ENCODE measurements around the gene SPATA2L. TPM values are rescaled to one million over a fixed set of nuclear protein-coding genes. Genes with fewer than 3 reads are reported as not detected.
A peak's percentile ranks its signal among the peaks of the same experiment; 100 is the strongest.

The SPATA2L gene
- total and polyA plus RNA-seq, 2 of the 13 experiments (the other 11 are each of a cell fraction or from before 2014, with no cell fraction given), result 9.1 to 20.7 TPM

- no peak for TF ChIP-seq ZNF207 (IDR thresholded peaks at IDR 0.05; ENCODE audit: borderline replicate concordance)
- TF ChIP-seq HMG20A (CRISPR knock-in tag; IDR thresholded peaks at IDR 0.05; ENCODE audit: borderline replicate concordance), result no peak
- TF ChIP-seq HNRNPK (IDR thresholded peaks at IDR 0.05; ENCODE audit: low read depth, low read length, poor library complexity, severe bottlenecking), result peak; percentile 27
- TF ChIP-seq HNF4G (IDR thresholded peaks at IDR 0.05; ENCODE audit: borderline replicate concordance, low read depth, low read length), result peak; percentile 11; the same call in 1 of the 2 replicates
- no peak; the same call in 1 of the 2 replicates for TF ChIP-seq HNF4G (CRISPR knock-in tag; IDR thresholded peaks at IDR 0.05; ENCODE audit: borderline replicate concordance, low read depth)
- TF ChIP-seq ZGPAT (CRISPR knock-in tag; IDR thresholded peaks at IDR 0.05), result peak; percentile 86; the same call in 1 of the 2 replicates
- TF ChIP-seq ZNF275 (CRISPR knock-in tag; IDR thresholded peaks at IDR 0.05; ENCODE audit: borderline replicate concordance), result peak; percentile 24; the same call in 1 of the 2 replicates
- TF ChIP-seq FOXJ3 (CRISPR knock-in tag; IDR thresholded peaks at IDR 0.05; ENCODE audit: borderline replicate concordance), result no peak
- TF ChIP-seq ZBTB8A (CRISPR knock-in tag; IDR thresholded peaks at IDR 0.05; ENCODE audit: borderline replicate concordance, low read depth), result 0 out of 2 replicates have a peak, but pooled peaks have one; percentile 52
- peak; percentile 5; the same call in 1 of the 2 replicates for TF ChIP-seq ZNF800 (CRISPR knock-in tag; IDR thresholded peaks at IDR 0.05)
- TF ChIP-seq PLRG1 (conservative IDR thresholded peaks at IDR 0.05), result no peak
- TF ChIP-seq ZNF597 (CRISPR knock-in tag; IDR thresholded peaks at IDR 0.05), result peak; percentile 28; the same call in 1 of the 2 replicates
- TF ChIP-seq MEIS2 (CRISPR knock-in tag; IDR thresholded peaks at IDR 0.05), result peak; percentile 20; the same call in 1 of the 2 replicates
- 0 out of 2 replicates have a peak, but pooled peaks have one; percentile 41 for TF ChIP-seq ZNF362 (CRISPR knock-in tag; IDR thresholded peaks at IDR 0.05; ENCODE audit: borderline replicate concordance)
- no peak for TF ChIP-seq ZBTB21 (CRISPR knock-in tag; IDR thresholded peaks at IDR 0.05)
- peak; percentile 61; the same call in 1 of the 2 replicates for TF ChIP-seq ZMYM3 (CRISPR knock-in tag; IDR thresholded peaks at IDR 0.05)
- 0 out of 2 replicates have a peak, but pooled peaks have one; percentile 58 for TF ChIP-seq MTF2 (CRISPR knock-in tag; IDR thresholded peaks at IDR 0.05; ENCODE audit: borderline replicate concordance)
- no peak; the same call in none of the 2 replicates for TF ChIP-seq NCOA2 (CRISPR knock-in tag; IDR thresholded peaks at IDR 0.05)
- no peak; the same call in 1 of the 2 replicates for TF ChIP-seq CREB1 (IDR thresholded peaks at IDR 0.05)
- TF ChIP-seq CREB1 (CRISPR knock-in tag; IDR thresholded peaks at IDR 0.05), result no peak
- no peak for TF ChIP-seq ZNF660 (CRISPR knock-in tag; IDR thresholded peaks at IDR 0.05; ENCODE audit: borderline replicate concordance, low read depth)
Measured at GRCh38 chr16:89657442-89658220, 43.9 kb downstream of the SPATA2L start, which contains the start of the genes CHMP1A and SPATA33 (continued).
